ENCODE results near the gene CFAP99. TPM values are rescaled to one million over a fixed set of nuclear protein-coding genes. Genes with fewer than 3 reads are reported as not detected.

The CFAP99 gene
- total RNA-seq, 3 donors from 2014 or later: 0.15 to 2.0 TPM; not detected in 1

- Histone ChIP-seq H3K27ac (no peak overlapping the region), H3K4me1 (peaks cover 0 to 9% of the 10 kb centered on the region in 2 donors), H3K9me3 (no peaks in the 10 kb centered on the region), H3K27me3 (no peaks in the 10 kb centered on the region), H3K4me3 (peak overlapping the region; percentile 18 to 61 (median 40)), H3K36me3 (no peaks in the 10 kb centered on the region)
- DNase-seq (ENCODE audit: low spot score in 2 of 2): no peak
- intact Hi-C loops (cut with DNase I; ENCODE audit: low total_unique reads): loop anchor here (2.0 kb wide), 1 partner anchor 53 kb away; no protein-coding TSS in a partner anchor
- TF ChIP-seq POLR2A (IDR thresholded peaks at IDR 0.05) (no peak), POLR2AphosphoS5 (IDR thresholded peaks at IDR 0.05) (no peak), CTCF (IDR thresholded peaks at IDR 0.05) (no peak)
Measured at GRCh38 chr4:2401610-2401983, 17.2 kb upstream of the CFAP99 start.

GRCh38 chr4:2402048-2402842 lies 16.5 kb upstream of the CFAP99 start:
- H3K9me3 ChIP-seq: no peaks in the 10 kb centered on the region
- TF ChIP-seq POLR2AphosphoS5 (IDR thresholded peaks at IDR 0.05) (no peak), CTCF (IDR thresholded peaks at IDR 0.05) (no peak), POLR2A (IDR thresholded peaks at IDR 0.05) (no peak)
- H3K36me3 ChIP-seq: no peaks in the 10 kb centered on the region
- no peak overlapping the region for H3K27ac ChIP-seq
- intact Hi-C loops (cut with DNase I; ENCODE audit: low total_unique reads): no loop called here
- H3K27me3 ChIP-seq: no peaks in the 10 kb centered on the region
- peaks cover 0 to 9% of the 10 kb centered on the region in 2 donors for H3K4me1 ChIP-seq
- H3K4me3 ChIP-seq: peak overlapping the region; percentile 18 to 61 (median 40)
- peak; percentile 32 to 69 for DNase-seq (ENCODE audit: low spot score in 2 of 2)

- peaks cover 0 to 9% of the 10 kb centered on the region in 2 donors for H3K4me1 ChIP-seq
- DNase-seq (ENCODE audit: low spot score in 2 of 2): no peak
- TF ChIP-seq POLR2A (IDR thresholded peaks at IDR 0.05) (no peak), CTCF (IDR thresholded peaks at IDR 0.05) (no peak), POLR2AphosphoS5 (IDR thresholded peaks at IDR 0.05) (no peak)
- intact Hi-C loops (cut with DNase I; ENCODE audit: low total_unique reads): no loop called here
- peak overlapping the region in 2 of 3 donors; percentile 40 to 61 for H3K4me3 ChIP-seq
- no peaks in the 10 kb centered on the region for H3K9me3 ChIP-seq
- H3K27me3 ChIP-seq: no peaks in the 10 kb centered on the region
- H3K36me3 ChIP-seq: no peaks in the 10 kb centered on the region
- H3K27ac ChIP-seq: no peak overlapping the region
Measured at GRCh38 chr4:2402941-2403340, 15.8 kb upstream of the CFAP99 start.

- Histone ChIP-seq H3K4me1 (peaks cover 0 to 9% of the 10 kb centered on the region in 2 donors), H3K36me3 (no peaks in the 10 kb centered on the region), H3K4me3 (no peak overlapping the region), H3K9me3 (no peaks in the 10 kb centered on the region), H3K27me3 (no peaks in the 10 kb centered on the region), H3K27ac (no peak overlapping the region)
- no peak for TF ChIP-seq POLR2AphosphoS5 (IDR thresholded peaks at IDR 0.05)
- TF ChIP-seq CTCF (IDR thresholded peaks at IDR 0.05): no peak
- no peak for TF ChIP-seq POLR2A (IDR thresholded peaks at IDR 0.05)
- intact Hi-C loops (cut with DNase I; ENCODE audit: low total_unique reads): no loop called here
- DNase-seq (ENCODE audit: low spot score in 2 of 2): no peak
Measured at GRCh38 chr4:2406406-2406805, 12.3 kb upstream of the CFAP99 start.

- Histone ChIP-seq H3K9me3 (no peaks in the 10 kb centered on the region), H3K4me1 (peaks cover 0 to 6% of the 10 kb centered on the region in 2 donors), H3K27me3 (no peaks in the 10 kb centered on the region), H3K4me3 (no peak overlapping the region), H3K36me3 (no peaks in the 10 kb centered on the region), H3K27ac (no peak overlapping the region)
- intact Hi-C loops (cut with DNase I; ENCODE audit: low total_unique reads): no loop called here
- DNase-seq (ENCODE audit: low spot score in 2 of 2): no peak
- TF ChIP-seq POLR2A (IDR thresholded peaks at IDR 0.05) (no peak), CTCF (IDR thresholded peaks at IDR 0.05) (no peak)
Measured at GRCh38 chr4:2406920-2407319, 11.8 kb upstream of the CFAP99 start.

All from breast epithelium (tissue), 4 donors.